A549 (cell line): ENCODE results near the gene SLC6A7. TPM values are rescaled to one million over a fixed set of nuclear protein-coding genes. Genes with fewer than 3 reads are reported as not detected.

Experiments
- ATAC-seq, 2 experiments: fragments of 200-7000 bp in 1 of 2; fragments of >200 bp in 1 of 2; cut with Nextera tagmentation in 1 of 2; cut with Tn5 transposase in 1 of 2; 3 replicates each; pipeline versions ENCODE4 v1.8.0 to v1.9.1; 2018 to 2020; ENCODE audit warnings: mild to moderate bottlenecking in 1 of 2, moderate library complexity in 1 of 2
- CTCF ChIA-PET: fragments of 300-600 bp; sonication (Branson Sonifier 250); formaldehyde crosslinking; extraction: SDS; loops from one replicate; lab custom pipeline; 2021; ENCODE audit warnings: antibody characterized with exemption, inconsistent platforms; lab: Yijun Ruan, JAX
- POLR2A ChIA-PET: fragments of 350-600 bp; formaldehyde crosslinking; extraction: SDS; loops from one replicate; lab custom pipeline; 2021; ENCODE audit warnings: antibody characterized with exemption, inconsistent platforms; lab: Yijun Ruan, JAX
- DNase-seq, 2 experiments: peaks; one replicate each; pipeline versions ENCODE4 v3.0.0 to v3.0.0-alpha.2; 2011 to 2016; ENCODE audit warnings: low read depth in 1 of 2, low spot score in 1 of 2
- FAIRE-seq: peaks from 2 replicates; lab custom pipeline; 2011; peaks lifted over from hg19 to GRCh38; lab: Jason Lieb, UNC
- H3K27ac ChIP-seq, 2 experiments: fragments of >200 bp; sonication (Bioruptor Twin); formaldehyde crosslinking; 3 replicates each; pipeline ENCODE4 v1.5.1; 2016 to 2017
- H3K4me1 ChIP-seq: fragments of >200 bp; sonication (Bioruptor Twin); formaldehyde crosslinking; 3 replicates; pipeline ENCODE4 v1.6.1; 2016
- H3K4me2 ChIP-seq: fragments of >200 bp; sonication (Bioruptor Twin); formaldehyde crosslinking; 3 replicates; pipeline ENCODE4 v1.6.1; 2016
- H3K4me3 ChIP-seq: fragments of >200 bp; sonication (Bioruptor Twin); formaldehyde crosslinking; 3 replicates; pipeline ENCODE4 v1.5.1; 2016
- H3K9me3 ChIP-seq: fragments of >200 bp; sonication (Bioruptor Twin); formaldehyde crosslinking; 3 replicates; pipeline ENCODE4 v1.6.1; 2016
- EHMT2 ChIP-seq: fragments of 200-600 bp; sonication (generic); IDR thresholded peaks from 2 replicates; pipeline ENCODE4 v1.6.1; 2016; ENCODE audit warnings: antibody characterized with exemption, low read depth, mild to moderate bottlenecking, moderate library complexity
- FOSL2 ChIP-seq, 2 experiments: fragments of 450-650 bp in 1 of 2; fragments of >200 bp in 1 of 2; sonication (Bioruptor Twin) in 1 of 2; formaldehyde crosslinking; IDR thresholded peaks; 2 replicates each; pipeline versions ENCODE4 v1.5.0 to v1.6.1; 2016 to 2020; ENCODE audit warnings: mild to moderate bottlenecking in 1 of 2, moderate library complexity in 1 of 2
- GATA3 ChIP-seq: IDR thresholded peaks from 2 replicates; pipeline ENCODE4 v1.6.1; 2012; ENCODE audit warnings: borderline replicate concordance
- HDAC2 ChIP-seq: fragments of 200-600 bp; sonication (generic); IDR thresholded peaks from 2 replicates; pipeline ENCODE4 v1.6.1; 2016
- HEYL ChIP-seq: fragments of 250-450 bp; sonication (Bioruptor Pico); IDR thresholded peaks from 2 replicates; pipeline ENCODE4 v1.8.0; 2021; ENCODE audit warnings: mild to moderate bottlenecking, moderate library complexity
- MAFK ChIP-seq: fragments of 450-650 bp; IDR thresholded peaks from 2 replicates; pipeline ENCODE4 v1.6.1; 2014; ENCODE audit not compliant: partially characterized antibody
- MAZ ChIP-seq: fragments of 150-350 bp; IDR thresholded peaks from 2 replicates; pipeline ENCODE4 v1.6.1; 2014; ENCODE audit warnings: antibody characterized with exemption, low read depth, low read length, borderline replicate concordance
- NFE2L2 ChIP-seq: fragments of 150-350 bp; conservative IDR thresholded peaks from 2 replicates; pipeline ENCODE4 v1.6.1; 2014; ENCODE audit warnings: low read length
- RCOR1 ChIP-seq: fragments of 150-350 bp; IDR thresholded peaks from 2 replicates; pipeline ENCODE4 v1.6.1; 2014; ENCODE audit warnings: antibody characterized with exemption, low read length, low read depth
- RFX5 ChIP-seq: fragments of 450-650 bp; IDR thresholded peaks from 2 replicates; pipeline ENCODE4 v1.7.1; 2014; ENCODE audit warnings: antibody characterized with exemption, mild to moderate bottlenecking, moderate library complexity
- SMC3 ChIP-seq: fragments of >200 bp; sonication (Bioruptor Twin); formaldehyde crosslinking; IDR thresholded peaks from 3 replicates; pipeline ENCODE4 v1.6.1; 2018; ENCODE audit warnings: inconsistent platforms
- ZFP36 ChIP-seq: fragments of 450-650 bp; IDR thresholded peaks from 2 replicates; pipeline ENCODE4 v1.6.1; 2014; ENCODE audit warnings: borderline replicate concordance; ENCODE audit not compliant: partially characterized antibody
- ZNF302 ChIP-seq: fragments of 250-450 bp; sonication (Bioruptor Pico); IDR thresholded peaks from 2 replicates; pipeline ENCODE4 v1.9.0; 2021; ENCODE audit warnings: inconsistent platforms, mild to moderate bottlenecking, moderate library complexity
- ZSCAN20 ChIP-seq: fragments of 250-450 bp; sonication (Bioruptor Pico); IDR thresholded peaks from 2 replicates; pipeline ENCODE4 v1.8.0; 2022; ENCODE audit warnings: mild to moderate bottlenecking, moderate library complexity
- WGBS: methylation state at CpG from one replicate; pipeline ENCODE4 v1.1.6; 2017; ENCODE audit errors: missing lambda C conversion rate; 5-methylcytosine and 5-hydroxymethylcytosine counted together
- polyA plus RNA-seq, 4 experiments: library from polyadenylated mRNA; depleted of rRNA in 3 of 4; stranded (reverse); fragments of >200 nt; fragmentation: RNase III in 1 of 4; extraction: RNeasy Plus Mini Kit Qiagen cat#74134 plus additional on column Dnase treatment in 1 of 4; gene quantifications; 2 replicates in 3 of 4; 3 replicates in 1 of 4; pipeline ENCODE4 v1.2.3, GENCODE V29; 2011 to 2017
- TF ChIP-seq, protein P1 (sequence below): fragments of 150-350 bp; IDR thresholded peaks from 2 replicates; pipeline ENCODE4 v1.6.1; 2014; ENCODE audit warnings: low read depth, mild to moderate bottlenecking, low read length
- TF ChIP-seq, protein P2 (sequence below): IDR thresholded peaks from 2 replicates; pipeline ENCODE4 v1.6.1; 2012; ENCODE audit warnings: low read depth, borderline replicate concordance
- TF ChIP-seq, protein P3 (sequence below): fragments of 200-600 bp; sonication (generic); IDR thresholded peaks from 2 replicates; pipeline ENCODE4 v1.6.1; 2016; ENCODE audit warnings: antibody characterized with exemption, mild to moderate bottlenecking, moderate library complexity
- TF ChIP-seq, protein P4 (sequence below): fragments of 450-650 bp; IDR thresholded peaks from 2 replicates; pipeline ENCODE4 v1.6.1; 2014; ENCODE audit warnings: antibody characterized with exemption
- TF ChIP-seq, protein P5 (sequence below): fragments of 250-450 bp; sonication (Bioruptor Pico); IDR thresholded peaks from 2 replicates; pipeline ENCODE4 v1.5.0; 2021; ENCODE audit warnings: mild to moderate bottlenecking, moderate library complexity, borderline replicate concordance

Gene SLC6A7
- polyA plus RNA-seq, 2 of the 4 experiments (the other 2 are of a cell fraction) = not detected

DNA sequence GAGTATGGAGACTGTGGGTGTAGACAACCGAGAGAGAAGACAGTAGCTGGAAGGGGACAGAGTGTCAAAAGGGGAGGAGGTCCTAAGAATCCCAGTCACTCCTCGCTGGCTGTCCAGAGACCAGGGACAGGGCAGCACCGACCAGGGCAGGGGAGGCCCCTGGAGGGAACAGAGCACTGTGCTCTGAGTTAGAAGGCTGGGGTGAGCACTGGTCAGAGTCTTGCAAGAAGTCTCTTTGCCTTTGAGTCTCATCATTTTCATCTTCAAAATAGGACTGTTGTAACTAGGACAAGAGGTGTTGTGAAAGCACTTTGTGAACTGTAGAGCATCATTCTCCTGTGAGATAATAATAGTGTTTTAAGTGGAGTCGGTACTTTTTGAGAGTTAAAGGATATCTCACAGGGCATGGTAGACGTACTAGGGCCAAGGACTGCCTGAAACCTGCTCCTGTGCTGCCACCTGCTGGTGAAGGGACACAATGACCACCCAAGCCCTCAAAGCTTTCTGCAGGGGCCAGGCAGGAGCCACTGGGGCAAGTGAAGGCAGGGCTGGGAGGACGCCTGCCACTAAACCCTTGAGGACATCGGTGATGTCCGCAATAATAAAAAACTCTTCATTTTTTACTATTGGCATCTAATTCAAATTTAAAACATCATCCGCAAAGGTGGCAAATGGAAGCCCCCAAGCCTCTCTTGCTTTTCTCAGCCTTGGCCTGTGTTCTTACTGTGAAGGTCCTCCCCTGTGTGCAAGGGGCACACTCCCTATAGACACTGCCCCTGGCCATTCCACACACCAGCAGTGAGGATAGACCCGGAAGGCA is 28.2 kb downstream of the SLC6A7 start (continued):
- TF ChIP-seq EHMT2 (no peak), NFE2L2 (no peak), ZNF302 (CRISPR knock-in tag) (no peak)
- TF ChIP-seq, protein P1, sequence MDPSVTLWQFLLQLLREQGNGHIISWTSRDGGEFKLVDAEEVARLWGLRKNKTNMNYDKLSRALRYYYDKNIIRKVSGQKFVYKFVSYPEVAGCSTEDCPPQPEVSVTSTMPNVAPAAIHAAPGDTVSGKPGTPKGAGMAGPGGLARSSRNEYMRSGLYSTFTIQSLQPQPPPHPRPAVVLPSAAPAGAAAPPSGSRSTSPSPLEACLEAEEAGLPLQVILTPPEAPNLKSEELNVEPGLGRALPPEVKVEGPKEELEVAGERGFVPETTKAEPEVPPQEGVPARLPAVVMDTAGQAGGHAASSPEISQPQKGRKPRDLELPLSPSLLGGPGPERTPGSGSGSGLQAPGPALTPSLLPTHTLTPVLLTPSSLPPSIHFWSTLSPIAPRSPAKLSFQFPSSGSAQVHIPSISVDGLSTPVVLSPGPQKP = no peak
- TF ChIP-seq, protein P2, sequence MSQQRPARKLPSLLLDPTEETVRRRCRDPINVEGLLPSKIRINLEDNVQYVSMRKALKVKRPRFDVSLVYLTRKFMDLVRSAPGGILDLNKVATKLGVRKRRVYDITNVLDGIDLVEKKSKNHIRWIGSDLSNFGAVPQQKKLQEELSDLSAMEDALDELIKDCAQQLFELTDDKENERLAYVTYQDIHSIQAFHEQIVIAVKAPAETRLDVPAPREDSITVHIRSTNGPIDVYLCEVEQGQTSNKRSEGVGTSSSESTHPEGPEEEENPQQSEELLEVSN = no peak
- TF ChIP-seq, all 56 proteins: peak for 3

DNA sequence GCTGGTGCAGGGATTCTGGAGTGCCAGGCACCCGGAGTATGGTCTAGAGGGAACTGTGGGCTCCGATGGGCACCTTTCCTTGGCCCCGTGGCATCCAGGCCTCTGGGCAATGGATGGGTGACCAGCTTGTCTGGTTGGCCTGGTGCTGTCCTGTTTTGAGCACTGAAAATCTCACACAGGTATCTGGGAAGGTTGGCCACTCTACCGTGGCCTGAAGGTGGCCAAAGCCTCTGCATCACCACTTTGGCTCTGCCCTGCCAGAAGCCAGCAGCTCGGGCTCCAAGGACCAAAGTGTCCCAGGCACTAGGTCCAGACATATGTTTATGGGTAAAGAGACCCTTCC is 28.8 kb downstream of the SLC6A7 start:
- TF ChIP-seq GATA3 (no peak), MAFK (no peak), HEYL (CRISPR knock-in tag) (no peak), RFX5 (no peak), SMC3 (no peak), FOSL2 (IDR thresholded peaks at IDR 0.05) (no peak), FOSL2 (CRISPR knock-in tag; IDR thresholded peaks at IDR 0.05) (no peak), MAZ (no peak)
- TF ChIP-seq, protein P3, sequence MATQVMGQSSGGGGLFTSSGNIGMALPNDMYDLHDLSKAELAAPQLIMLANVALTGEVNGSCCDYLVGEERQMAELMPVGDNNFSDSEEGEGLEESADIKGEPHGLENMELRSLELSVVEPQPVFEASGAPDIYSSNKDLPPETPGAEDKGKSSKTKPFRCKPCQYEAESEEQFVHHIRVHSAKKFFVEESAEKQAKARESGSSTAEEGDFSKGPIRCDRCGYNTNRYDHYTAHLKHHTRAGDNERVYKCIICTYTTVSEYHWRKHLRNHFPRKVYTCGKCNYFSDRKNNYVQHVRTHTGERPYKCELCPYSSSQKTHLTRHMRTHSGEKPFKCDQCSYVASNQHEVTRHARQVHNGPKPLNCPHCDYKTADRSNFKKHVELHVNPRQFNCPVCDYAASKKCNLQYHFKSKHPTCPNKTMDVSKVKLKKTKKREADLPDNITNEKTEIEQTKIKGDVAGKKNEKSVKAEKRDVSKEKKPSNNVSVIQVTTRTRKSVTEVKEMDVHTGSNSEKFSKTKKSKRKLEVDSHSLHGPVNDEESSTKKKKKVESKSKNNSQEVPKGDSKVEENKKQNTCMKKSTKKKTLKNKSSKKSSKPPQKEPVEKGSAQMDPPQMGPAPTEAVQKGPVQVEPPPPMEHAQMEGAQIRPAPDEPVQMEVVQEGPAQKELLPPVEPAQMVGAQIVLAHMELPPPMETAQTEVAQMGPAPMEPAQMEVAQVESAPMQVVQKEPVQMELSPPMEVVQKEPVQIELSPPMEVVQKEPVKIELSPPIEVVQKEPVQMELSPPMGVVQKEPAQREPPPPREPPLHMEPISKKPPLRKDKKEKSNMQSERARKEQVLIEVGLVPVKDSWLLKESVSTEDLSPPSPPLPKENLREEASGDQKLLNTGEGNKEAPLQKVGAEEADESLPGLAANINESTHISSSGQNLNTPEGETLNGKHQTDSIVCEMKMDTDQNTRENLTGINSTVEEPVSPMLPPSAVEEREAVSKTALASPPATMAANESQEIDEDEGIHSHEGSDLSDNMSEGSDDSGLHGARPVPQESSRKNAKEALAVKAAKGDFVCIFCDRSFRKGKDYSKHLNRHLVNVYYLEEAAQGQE = no peak
- POLR2A ChIA-PET = no interaction called here
- Histone ChIP-seq H3K4me3 (no peak overlapping the region), H3K4me1 (no peaks in the 10 kb centered on the region), H3K27ac (no peak overlapping the region), H3K4me2 (no peak overlapping the region), H3K9me3 (no peaks in the 10 kb centered on the region)
- DNase-seq = no peak
- 80% methylated on average over 5 of the region's 5 CpGs for WGBS
- FAIRE-seq = no peak
- peak in 1 of 2 experiments; percentile 18; a peak in 3 of 6 replicates for ATAC-seq
- CTCF ChIA-PET = interaction anchor here (0.6 to 8.5 kb wide), 61 partner anchors 12 to 582 kb away, joined by 3 to 140 read pairs (median 4); partner anchors contain the start of genes CDX1, CSF1R, PDGFRB and SLC6A7

DNA sequence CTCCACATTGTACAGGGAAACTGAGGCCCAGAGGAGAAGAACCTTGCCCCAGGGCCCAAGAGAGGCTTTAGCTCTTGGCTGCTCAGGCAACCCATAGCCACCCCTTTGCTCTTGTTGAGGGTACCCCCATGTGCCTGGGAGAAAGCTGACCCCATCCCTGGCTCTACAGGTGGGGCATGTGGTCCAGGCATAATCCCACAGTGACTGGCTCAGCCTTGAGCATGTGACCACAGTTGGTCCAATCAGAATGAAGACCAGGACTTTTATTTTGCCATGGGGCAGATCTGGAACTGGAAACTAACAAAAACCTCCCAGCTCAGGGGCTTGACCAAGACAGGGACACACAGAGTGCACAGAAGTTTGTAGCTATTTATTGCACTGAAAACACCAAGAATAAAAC is 29.3 kb downstream of the SLC6A7 start:
- POLR2A ChIA-PET = no interaction called here

More for the DNA sequence above, 29.3 kb downstream of the SLC6A7 start:
- Histone ChIP-seq H3K27ac (no peak overlapping the region), H3K4me1 (no peaks in the 10 kb centered on the region), H3K4me2 (no peak overlapping the region), H3K9me3 (no peaks in the 10 kb centered on the region), H3K4me3 (no peak overlapping the region)
- CTCF ChIA-PET = interaction anchor here (0.9 to 8.5 kb wide), 43 partner anchors 12 to 452 kb away, joined by 3 to 140 read pairs (median 4); partner anchors contain the start of genes CDX1, CSF1R, PDGFRB and SLC6A7
- FAIRE-seq (no peak), DNase-seq (no peak), ATAC-seq (0 out of 6 replicates have a peak, but pooled peaks of 1 of the 2 experiments have one; percentile 12)
- TF ChIP-seq, protein P4, sequence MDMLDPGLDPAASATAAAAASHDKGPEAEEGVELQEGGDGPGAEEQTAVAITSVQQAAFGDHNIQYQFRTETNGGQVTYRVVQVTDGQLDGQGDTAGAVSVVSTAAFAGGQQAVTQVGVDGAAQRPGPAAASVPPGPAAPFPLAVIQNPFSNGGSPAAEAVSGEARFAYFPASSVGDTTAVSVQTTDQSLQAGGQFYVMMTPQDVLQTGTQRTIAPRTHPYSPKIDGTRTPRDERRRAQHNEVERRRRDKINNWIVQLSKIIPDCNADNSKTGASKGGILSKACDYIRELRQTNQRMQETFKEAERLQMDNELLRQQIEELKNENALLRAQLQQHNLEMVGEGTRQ = peak; percentile 42; the same call in 1 of the 2 replicates
- TF ChIP-seq HDAC2 (no peak), ZSCAN20 (no peak), MAZ (no peak), RCOR1 (no peak), ZFP36 (no peak), SMC3 (no peak)
- TF ChIP-seq, protein P5, sequence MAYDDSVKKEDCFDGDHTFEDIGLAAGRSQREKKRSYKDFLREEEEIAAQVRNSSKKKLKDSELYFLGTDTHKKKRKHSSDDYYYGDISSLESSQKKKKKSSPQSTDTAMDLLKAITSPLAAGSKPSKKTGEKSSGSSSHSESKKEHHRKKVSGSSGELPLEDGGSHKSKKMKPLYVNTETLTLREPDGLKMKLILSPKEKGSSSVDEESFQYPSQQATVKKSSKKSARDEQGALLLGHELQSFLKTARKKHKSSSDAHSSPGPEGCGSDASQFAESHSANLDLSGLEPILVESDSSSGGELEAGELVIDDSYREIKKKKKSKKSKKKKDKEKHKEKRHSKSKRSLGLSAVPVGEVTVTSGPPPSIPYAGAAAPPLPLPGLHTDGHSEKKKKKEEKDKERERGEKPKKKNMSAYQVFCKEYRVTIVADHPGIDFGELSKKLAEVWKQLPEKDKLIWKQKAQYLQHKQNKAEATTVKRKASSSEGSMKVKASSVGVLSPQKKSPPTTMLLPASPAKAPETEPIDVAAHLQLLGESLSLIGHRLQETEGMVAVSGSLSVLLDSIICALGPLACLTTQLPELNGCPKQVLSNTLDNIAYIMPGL (CRISPR knock-in tag) = no peak
- TF ChIP-seq, protein P3 = no peak
